ENCODE measurements around the gene CLOCK. TPM values are rescaled to one million over a fixed set of nuclear protein-coding genes. Genes with fewer than 3 reads are reported as not detected.

Gene CLOCK
- total and polyA plus RNA-seq, 2 of the 13 experiments (the other 11 are each of a cell fraction or from before 2014, with no cell fraction given), result 8.8 to 13.5 TPM

DNA sequence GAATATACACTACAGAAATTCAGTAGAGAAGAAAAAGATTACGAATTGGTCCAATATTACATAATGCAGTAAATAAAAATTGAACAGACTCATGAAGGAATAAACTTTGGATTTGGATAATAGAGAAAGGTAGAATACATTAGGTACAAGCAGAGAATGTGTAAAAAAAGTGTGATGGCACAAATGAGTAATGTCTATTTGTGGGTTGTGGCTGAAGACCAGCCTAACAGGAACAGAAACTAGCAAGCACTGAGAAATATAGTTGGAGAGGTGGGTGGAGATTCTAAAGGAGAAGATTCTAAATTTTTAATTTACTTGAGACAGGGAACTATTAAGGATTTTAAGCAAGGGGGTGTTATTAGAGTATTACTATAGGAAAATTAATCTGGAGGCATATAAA is 15.2 kb upstream of the CLOCK start (continued):
- no peak for TF ChIP-seq ZNF414 (CRISPR knock-in tag; IDR thresholded peaks at IDR 0.05)
- no peak for TF ChIP-seq ZFP82 (CRISPR knock-in tag; IDR thresholded peaks at IDR 0.05; ENCODE audit: borderline replicate concordance)

- Histone ChIP-seq H3K27me3 (ENCODE audit: control insufficient read depth in 1 of 2, insufficient read depth in 2 of 2, low read length in 2 of 2) (no peaks in the 10 kb centered on the region), H4K20me1 (ENCODE audit: insufficient read depth, low read length) (no peaks in the 10 kb centered on the region), H3K27ac (ENCODE audit: extremely low read length, insufficient read depth, low read length) (no peak overlapping the region), H3K4me2 (ENCODE audit: low read depth, low read length) (no peak overlapping the region), H3K9ac (ENCODE audit: insufficient read depth, low read depth, low read length) (no peak overlapping the region), H3K4me3 (replicated peaks in 1 of 3; ENCODE audit: insufficient read depth in 1 of 3, low read depth in 2 of 3, low read length in 3 of 3) (no peak overlapping the region), H3K9me3 (ENCODE audit: low read length) (no peaks in the 10 kb centered on the region), H3K4me1 (ENCODE audit: insufficient read depth, low read length) (no peaks in the 10 kb centered on the region), H3K79me2 (ENCODE audit: insufficient read depth, low read length) (no peaks in the 10 kb centered on the region), H2AFZ (ENCODE audit: low read length) (no peak overlapping the region), H3K36me3 (replicated peaks in 1 of 2; ENCODE audit: control insufficient read depth in 1 of 2, insufficient read depth in 2 of 2, low read length in 2 of 2) (no peaks in the 10 kb centered on the region)
- no peak for ATAC-seq
- BruUV-seq (replicated peaks), result no TSS peak
- POLR2A ChIA-PET, result no interaction called here
- intact Hi-C loops (cut with micrococcal nuclease; ENCODE audit: unreplicated experiment) (no loop called here), in situ Hi-C loops (cut with HindIII; ENCODE audit: extremely low pct_ligation_motif_present, low pct_unique_long_range_greater_than_20kb) (no loop called here)
- DNase-seq (ENCODE audit: low spot score), result no peak
- 30% methylated on average over 3 of the region's 3 CpGs for WGBS (ENCODE audit: low lambda C conversion rate)
- TF ChIP-seq ZNF572 (CRISPR knock-in tag; IDR thresholded peaks at IDR 0.05), result no peak
- TF ChIP-seq ZNF543 (CRISPR knock-in tag; IDR thresholded peaks at IDR 0.05), result no peak
- TF ChIP-seq ZNF350 (CRISPR knock-in tag; IDR thresholded peaks at IDR 0.05; ENCODE audit: borderline replicate concordance, low read depth), result no peak
- TF ChIP-seq TFDP2 (CRISPR knock-in tag; IDR thresholded peaks at IDR 0.05), result no peak
- no peak for FAIRE-seq
- CTCF ChIA-PET (ENCODE audit: low intra/inter-chr PET ratio, low total read pairs), result no interaction called here
Measured at GRCh38 chr4:55560096-55560495, 13.4 kb upstream of the CLOCK start.
